Activated CD8-positive, alpha-beta memory T cell treated with anti-CD3 and anti-CD28 coated beads, Interleukin-2, amount 50 U/mL, for 24 hours (primary cell): ENCODE results near the gene PEAR1.
A peak's percentile ranks its signal among the peaks of the same experiment; 100 is the strongest.

Experiments
- DNase-seq: peaks from one replicate; pipeline ENCODE4 v3.0.0-alpha.2; 2020; ENCODE audit errors: extremely low read depth

The PEAR1 gene

DNA sequence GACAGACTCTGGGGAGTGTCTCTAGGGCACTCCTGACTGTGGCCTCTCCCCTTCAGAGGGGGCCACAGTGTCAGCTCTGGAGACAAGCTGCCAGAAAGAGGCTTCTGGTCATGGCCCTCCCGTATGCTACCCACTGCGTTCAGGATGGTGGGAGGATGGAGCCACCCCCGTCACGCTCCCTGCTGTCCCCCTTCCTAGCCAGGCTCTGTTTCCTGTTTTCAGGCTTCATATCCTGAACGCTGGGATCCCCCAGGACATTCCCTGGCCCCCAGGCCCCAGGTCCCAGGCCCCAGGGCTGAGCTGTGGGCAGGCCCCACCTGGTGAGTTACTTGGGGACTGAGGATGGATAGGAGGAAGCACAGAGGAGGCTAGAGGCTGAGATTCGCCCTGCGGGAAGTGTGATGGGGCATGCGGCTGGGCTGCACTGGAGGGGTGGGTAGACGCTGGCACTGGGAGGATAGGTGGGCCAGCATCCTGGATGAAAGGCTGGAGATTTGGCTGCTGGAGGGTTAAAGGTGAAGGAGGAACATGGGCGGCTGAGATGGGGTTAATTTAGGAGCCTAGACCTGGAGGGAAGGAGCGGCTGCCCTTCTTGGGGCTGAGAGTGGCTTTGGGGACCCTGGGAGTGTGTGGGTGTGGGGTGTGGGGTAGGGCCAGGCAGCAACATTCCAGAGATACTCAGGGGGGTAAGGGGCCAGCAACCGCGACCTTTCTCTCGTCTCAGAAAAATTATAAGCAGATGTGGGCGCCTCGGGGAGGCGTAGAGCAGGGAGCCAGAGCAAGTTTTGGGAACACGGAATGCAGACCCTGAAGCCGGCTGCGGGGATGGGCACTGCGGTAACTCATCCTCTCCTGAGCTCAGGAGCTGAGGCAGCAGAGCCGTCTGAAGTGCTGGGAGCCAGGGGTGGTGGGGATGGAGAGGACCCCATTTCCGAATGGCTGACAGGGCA is 8.7 kb downstream of the PEAR1 start:
- DNase-seq: no peak

GRCh38 chr1:156903328-156904091 is 10.0 kb downstream of the PEAR1 start:
- DNase-seq: no peak

- no peak for DNase-seq
Observed at GRCh38 chr1:156904187-156904959, 10.9 kb downstream of the PEAR1 start.

DNA sequence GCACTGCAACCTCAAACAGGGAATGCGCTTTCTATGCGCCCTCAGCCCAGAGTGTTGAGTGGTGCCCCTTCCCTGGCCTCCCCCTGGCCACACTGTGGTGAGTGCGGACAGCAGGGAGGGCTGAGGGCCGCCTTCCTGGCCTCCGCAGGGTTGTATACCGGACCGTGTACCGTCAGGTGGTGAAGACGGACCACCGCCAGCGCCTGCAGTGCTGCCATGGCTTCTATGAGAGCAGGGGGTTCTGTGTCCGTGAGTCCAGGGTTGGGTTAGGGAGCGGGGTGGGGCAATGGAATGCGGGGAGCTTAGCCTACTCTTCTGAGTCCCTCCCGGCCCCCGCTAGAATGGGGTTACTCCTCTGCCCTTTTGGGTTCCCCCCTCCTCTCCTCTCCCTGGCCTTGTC is 11.7 kb downstream of the PEAR1 start:
- DNase-seq: no peak

- DNase-seq: no peak
Observed at GRCh38 chr1:156905651-156906050, 12.1 kb downstream of the PEAR1 start.

DNA sequence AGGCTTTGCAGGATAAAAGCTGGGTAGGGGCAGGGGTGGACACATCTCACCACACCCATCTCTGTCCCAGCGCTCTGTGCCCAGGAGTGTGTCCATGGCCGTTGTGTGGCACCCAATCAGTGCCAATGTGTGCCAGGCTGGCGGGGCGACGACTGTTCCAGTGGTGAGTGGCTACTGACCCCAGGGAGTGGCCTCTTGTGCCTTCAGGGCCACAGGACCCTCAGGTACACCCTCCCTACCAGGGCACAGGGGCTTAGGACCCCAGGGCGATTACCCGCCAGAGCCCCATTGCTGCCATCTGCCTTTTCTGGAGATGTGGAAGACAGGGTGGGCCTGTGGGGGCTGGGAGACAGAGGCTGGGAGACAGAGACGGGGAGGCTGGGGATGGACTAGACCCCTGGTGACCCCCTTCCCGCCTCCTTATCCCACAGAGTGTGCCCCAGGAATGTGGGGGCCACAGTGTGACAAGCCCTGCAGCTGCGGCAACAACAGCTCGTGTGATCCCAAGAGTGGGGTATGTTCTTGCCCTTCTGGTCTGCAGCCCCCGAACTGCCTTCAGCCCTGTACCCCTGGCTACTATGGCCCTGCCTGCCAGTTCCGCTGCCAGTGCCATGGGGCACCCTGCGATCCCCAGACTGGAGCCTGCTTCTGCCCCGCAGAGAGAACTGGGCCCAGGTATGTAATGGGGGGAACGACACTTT is 12.8 kb downstream of the PEAR1 start:
- DNase-seq: no peak

- no peak for DNase-seq
Observed at GRCh38 chr1:156908541-156908940, 15.0 kb downstream of the PEAR1 start.

GRCh38 chr1:156908955-156909354 is 15.4 kb downstream of the PEAR1 start:
- DNase-seq: no peak

DNA sequence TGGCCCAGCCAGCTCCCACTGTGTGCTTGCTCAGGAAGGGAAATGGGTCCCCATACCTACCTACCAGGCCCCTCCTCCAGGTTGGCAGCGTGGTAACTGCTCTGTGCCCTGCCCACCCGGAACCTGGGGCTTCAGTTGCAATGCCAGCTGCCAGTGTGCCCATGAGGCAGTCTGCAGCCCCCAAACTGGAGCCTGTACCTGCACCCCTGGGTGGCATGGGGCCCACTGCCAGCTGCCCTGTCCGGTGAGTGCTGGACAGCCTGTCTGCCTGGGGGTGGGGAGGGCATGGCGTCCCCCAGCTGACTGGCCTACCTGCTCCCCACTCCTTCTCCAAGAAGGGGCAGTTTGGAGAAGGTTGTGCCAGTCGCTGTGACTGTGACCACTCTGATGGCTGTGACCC is 16.2 kb downstream of the PEAR1 start:
- DNase-seq: no peak

DNA sequence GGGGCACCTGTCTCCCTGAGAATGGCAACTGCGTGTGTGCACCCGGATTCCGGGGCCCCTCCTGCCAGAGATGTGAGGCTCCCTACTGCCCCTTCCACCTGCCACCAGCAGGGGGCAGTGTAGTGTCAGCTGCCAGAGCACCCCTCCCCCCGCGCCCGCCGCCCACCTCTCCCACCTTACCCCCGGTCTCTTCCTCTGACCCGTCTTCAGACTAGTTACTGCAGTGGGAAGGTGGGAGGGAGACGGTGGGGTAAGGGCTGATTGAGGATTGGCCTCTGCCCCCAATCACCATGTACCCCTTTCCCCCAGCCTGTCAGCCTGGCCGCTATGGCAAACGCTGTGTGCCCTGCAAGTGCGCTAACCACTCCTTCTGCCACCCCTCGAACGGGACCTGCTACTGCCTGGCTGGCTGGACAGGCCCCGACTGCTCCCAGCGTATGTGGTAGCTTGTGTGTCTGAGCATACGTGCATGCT is 16.8 kb downstream of the PEAR1 start:
- DNase-seq: no peak

DNA sequence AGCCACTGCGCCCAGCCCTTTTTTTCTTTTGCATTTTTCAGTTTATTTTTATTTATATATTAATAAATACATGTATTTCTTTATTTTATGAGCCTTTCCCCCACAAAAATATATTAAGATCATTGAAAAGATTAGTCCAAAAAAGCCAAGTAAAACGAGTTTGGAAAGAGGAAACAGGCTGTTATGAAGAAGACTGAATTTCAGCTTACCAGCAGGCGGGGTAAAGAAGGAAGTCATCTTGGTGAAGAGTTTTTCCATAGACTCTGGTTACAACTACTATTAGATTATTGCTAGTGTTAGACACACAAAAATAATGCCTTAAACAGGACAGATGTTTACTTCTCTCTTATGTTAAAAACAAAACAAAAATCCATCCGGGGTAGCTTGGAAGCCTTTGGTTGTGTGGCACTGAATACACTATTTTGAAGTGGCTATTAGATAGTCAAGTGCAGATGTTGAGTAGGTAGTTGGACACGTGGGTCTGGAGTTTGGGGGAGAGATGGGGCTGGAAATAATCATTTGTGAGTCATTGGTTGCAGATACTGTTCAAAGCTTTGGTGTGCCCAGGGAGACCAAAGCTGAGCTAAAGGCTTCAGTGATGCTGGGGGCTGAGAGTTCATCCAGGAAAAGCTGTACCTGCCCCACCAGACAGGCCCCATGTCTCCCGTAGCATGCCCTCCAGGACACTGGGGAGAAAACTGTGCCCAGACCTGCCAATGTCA is 18.2 kb downstream of the PEAR1 start:
- DNase-seq: no peak

GRCh38 chr1:156912310-156912709 is 18.8 kb downstream of the PEAR1 start:
- DNase-seq: no peak

DNA sequence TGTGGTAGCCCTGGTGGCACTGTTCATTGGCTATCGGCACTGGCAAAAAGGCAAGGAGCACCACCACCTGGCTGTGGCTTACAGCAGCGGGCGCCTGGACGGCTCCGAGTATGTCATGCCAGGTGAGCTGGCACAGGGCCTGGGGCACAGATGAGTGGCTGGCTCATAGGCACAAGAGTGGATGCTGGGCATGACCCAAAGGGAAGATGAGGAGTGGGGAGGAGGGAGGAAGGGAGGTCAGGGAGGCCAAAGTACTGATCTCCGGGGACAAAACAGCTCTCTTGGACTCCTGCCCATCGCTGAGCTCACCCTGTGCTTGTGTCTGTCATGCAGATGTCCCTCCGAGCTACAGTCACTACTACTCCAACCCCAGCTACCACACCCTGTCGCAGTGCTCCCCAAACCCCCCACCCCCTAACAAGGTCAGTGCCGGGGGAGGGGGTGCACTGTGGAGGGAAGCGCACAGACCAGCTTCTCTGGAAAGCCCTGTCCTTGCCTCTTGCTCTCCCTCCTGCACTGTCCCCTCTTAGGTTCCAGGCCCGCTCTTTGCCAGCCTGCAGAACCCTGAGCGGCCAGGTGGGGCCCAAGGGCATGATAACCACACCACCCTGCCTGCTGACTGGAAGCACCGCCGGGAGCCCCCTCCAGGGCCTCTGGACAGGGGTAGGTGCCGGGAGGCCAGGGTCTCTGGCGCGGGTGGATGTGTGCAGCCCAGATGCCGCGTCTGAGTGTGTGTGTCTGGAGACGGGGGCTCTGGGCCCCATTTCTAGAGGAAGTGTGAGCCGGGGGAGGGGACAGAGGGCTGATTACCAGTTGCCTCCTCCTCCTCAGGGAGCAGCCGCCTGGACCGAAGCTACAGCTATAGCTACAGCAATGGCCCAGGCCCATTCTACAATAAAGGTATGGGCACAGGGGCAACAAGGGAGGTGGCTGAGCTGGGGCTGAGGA is 19.6 kb downstream of the PEAR1 start:
- DNase-seq: no peak

DNA sequence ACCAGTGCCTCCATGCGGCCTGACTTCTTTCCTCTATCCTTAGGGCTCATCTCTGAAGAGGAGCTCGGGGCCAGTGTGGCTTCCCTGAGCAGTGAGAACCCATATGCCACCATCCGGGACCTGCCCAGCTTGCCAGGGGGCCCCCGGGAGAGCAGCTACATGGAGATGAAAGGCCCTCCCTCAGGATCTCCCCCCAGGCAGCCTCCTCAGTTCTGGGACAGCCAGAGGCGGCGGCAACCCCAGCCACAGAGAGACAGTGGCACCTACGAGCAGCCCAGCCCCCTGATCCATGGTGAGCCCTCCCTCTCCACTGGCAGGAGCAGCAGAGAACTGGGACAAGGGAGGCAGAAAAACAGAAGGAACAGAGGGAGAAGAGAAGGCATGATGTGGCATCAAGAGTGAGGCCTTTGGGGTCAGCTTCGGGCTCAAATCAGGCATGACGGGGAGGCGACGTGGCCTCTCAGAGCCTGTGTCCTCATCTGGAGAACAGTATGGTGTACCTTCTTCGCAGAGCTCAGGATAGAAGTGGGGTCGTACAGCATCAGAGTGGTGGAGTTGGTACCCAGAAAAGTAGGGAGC is 20.4 kb downstream of the PEAR1 start:
- no peak for DNase-seq

DNA sequence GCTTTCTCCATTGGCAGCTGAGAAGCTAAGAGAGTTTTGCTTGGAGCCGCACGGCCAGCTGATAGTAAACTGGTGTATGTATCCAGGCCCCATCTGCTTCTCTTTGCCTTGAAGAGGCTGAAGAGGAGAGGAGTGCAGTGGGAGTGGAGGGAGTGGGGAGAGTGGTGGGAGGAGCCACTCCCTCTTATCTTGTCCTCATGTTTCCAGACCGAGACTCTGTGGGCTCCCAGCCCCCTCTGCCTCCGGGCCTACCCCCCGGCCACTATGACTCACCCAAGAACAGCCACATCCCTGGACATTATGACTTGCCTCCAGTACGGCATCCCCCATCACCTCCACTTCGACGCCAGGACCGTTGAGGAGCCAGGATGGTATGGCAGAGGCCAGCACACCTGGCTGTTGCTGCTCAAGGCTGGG is 20.9 kb downstream of the PEAR1 start:
- DNase-seq: no peak

DNA sequence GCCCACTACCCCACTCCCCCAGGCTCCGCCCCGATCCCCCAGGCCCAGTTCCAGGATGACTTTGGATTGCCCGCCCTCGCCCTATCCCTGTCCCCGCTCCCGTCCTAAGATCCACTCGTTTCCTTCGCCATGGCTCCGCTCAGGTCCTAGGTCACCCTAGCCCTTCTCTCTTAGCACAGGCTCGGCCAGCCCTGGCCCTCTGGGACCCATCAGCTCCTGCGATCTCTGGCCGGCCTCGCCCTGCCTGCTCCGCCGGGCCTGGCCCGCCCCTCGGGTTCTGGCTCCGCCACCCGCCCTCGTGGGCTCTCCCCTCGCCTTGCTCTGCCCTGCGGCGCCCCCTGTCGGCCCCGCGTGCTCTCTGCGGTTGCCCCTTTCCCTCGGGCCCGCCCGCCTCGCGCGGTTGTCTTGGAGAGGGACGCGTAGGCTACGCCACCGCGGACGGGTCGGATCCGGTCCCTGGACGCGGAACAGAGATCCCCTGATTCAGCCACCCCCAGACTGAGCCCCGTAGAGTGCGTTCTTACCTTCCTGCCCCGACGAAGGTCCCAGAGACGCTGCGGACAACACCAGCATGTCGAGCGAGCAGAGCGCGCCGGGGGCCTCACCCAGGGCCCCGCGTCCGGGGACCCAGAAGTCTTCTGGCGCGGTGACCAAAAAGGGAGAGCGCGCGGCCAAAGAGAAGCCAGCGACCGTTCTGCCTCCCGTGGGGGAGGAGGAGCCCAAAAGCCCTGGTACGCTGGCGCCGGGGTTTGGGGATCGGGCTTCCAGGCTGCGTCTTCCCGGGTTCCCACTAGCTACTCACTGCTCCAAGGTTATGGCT is 26.9 kb downstream of the PEAR1 start, which contains the start of gene LRRC71:
Gene LRRC71 (plus strand): TSS at position 400 of the 820 bp plus-strand sequence. CDS start 172 bp downstream, at position 572.
- DNase-seq: peak; percentile 20

DNA sequence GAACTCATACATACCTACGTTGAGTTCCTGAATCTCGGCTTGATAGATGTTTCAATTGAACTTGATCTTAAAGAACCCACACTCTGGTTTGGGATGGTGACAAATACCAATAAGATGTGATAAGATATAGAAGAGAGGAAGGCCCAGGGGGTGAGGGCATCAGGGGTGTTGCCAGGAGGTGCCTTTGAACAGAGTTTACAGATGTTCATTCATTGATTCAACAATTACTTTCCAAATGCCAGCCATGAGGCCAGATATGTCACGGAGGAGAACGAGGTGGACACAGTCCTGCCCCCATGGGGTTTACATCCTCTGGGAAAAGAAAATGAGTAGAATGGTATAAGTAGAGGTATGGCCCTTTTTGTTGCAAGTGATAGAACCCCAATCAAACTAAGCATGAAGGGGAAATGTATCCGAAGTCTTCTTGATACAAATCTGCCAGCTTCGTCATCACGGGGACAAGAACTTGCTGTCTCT is 27.6 kb downstream of the PEAR1 start:
- no peak for DNase-seq
